Erythroblast (primary cell): ENCODE data around the gene OLFM4.

Source experiments
- GATA1 ChIP-seq: IDR thresholded peaks from 2 replicates; pipeline ENCODE4 v1.6.1; 2011; ENCODE audit warnings: low read depth, mild to moderate bottlenecking, control low read depth, low read length, moderate library complexity
- POLR2A ChIP-seq: IDR thresholded peaks from 2 replicates; pipeline ENCODE4 v1.6.1; 2011; ENCODE audit warnings: mild to moderate bottlenecking, low read length

- TF ChIP-seq POLR2A (no peak), GATA1 (no peak)
Measured at GRCh38 chr13:52997951-52998876, 30.4 kb upstream of the OLFM4 start.
